ENCODE measurements around the gene TLR10. TPM values are rescaled to one million over a fixed set of nuclear protein-coding genes. Genes with fewer than 3 reads are reported as not detected.

The TLR10 gene
- polyA plus RNA-seq, 1 donor from 2014 or later, result 0.14 TPM

DNA sequence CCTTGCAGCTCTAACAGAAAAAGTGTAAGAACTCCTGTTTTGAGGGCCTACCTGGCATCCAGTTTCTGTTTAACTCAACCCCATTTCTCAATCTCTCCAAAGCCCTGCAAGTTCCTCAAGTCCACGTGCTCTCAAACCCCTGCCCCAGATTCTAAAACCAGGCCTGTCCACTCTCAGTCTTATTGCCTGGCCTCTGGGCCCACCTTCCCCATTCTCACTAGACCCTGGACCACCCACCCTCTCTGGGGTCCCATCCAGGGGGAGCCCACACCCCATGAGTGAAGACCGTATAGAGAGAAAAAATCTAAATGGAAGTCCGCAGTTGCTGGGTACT is 58.3 kb downstream of the TLR10 start:
- no peak overlapping the region for H3K9ac ChIP-seq (ENCODE audit: low read length)

DNA sequence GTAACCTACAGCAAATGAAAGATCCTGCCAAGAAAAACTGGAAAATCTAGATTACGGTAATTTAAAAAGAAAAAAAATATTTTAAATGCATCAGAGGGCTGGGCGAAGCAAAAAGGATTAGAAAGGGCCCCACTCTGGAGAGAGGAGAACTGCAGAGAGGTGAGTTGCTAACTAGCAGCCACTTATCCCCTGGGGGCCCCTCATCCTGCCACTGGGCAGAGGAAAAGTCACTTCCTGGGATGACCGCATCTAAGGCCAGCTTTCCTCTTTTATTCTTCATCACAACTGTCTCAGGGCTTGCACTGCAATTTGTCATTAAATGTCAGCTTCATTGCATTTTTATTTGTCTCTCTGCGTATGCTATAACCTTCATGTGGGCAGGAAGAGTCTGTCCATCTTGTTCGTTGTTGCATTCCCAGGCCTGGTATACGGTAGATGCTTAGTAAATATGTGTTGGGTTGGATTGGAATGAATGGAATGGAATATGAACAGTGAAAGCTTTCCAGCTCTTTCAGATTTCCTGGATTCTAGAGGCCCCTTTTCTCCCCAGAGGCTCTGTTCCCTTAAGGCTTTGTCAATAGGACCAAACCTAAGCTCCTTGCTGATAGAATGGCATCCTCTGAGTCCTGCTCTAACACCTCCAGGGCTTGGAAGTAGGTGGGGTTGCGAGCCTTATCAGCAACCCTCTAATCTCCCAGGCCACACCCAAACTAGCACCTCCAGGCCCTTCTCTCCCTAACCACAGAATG is 58.9 kb downstream of the TLR10 start:
- no peak overlapping the region for H3K9ac ChIP-seq (ENCODE audit: low read length)
- no peaks in the 10 kb centered on the region for H3K27me3 ChIP-seq (ENCODE audit: insufficient read depth, low read depth, low read length)
- H4K20me1 ChIP-seq (ENCODE audit: insufficient read depth), result no peaks in the 10 kb centered on the region
- no peak overlapping the region for H2AFZ ChIP-seq (ENCODE audit: low read depth, low read length)
- H3K79me2 ChIP-seq (replicated peaks; ENCODE audit: insufficient read depth, low read length), result no peaks in the 10 kb centered on the region
- H3F3A ChIP-seq (ENCODE audit: insufficient read depth, low read length, poor library complexity, severe bottlenecking), result no peaks in the 10 kb centered on the region
- no peak overlapping the region for H3K4me3 ChIP-seq (ENCODE audit: low read length)
- TF ChIP-seq, protein P1, sequence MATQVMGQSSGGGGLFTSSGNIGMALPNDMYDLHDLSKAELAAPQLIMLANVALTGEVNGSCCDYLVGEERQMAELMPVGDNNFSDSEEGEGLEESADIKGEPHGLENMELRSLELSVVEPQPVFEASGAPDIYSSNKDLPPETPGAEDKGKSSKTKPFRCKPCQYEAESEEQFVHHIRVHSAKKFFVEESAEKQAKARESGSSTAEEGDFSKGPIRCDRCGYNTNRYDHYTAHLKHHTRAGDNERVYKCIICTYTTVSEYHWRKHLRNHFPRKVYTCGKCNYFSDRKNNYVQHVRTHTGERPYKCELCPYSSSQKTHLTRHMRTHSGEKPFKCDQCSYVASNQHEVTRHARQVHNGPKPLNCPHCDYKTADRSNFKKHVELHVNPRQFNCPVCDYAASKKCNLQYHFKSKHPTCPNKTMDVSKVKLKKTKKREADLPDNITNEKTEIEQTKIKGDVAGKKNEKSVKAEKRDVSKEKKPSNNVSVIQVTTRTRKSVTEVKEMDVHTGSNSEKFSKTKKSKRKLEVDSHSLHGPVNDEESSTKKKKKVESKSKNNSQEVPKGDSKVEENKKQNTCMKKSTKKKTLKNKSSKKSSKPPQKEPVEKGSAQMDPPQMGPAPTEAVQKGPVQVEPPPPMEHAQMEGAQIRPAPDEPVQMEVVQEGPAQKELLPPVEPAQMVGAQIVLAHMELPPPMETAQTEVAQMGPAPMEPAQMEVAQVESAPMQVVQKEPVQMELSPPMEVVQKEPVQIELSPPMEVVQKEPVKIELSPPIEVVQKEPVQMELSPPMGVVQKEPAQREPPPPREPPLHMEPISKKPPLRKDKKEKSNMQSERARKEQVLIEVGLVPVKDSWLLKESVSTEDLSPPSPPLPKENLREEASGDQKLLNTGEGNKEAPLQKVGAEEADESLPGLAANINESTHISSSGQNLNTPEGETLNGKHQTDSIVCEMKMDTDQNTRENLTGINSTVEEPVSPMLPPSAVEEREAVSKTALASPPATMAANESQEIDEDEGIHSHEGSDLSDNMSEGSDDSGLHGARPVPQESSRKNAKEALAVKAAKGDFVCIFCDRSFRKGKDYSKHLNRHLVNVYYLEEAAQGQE (IDR thresholded peaks at IDR 0.05; ENCODE audit: borderline replicate concordance), result no peak
- no peak for TF ChIP-seq EP300 (conservative IDR thresholded peaks at IDR 0.05; ENCODE audit: poor library complexity, severe bottlenecking)
- TF ChIP-seq, protein P2, sequence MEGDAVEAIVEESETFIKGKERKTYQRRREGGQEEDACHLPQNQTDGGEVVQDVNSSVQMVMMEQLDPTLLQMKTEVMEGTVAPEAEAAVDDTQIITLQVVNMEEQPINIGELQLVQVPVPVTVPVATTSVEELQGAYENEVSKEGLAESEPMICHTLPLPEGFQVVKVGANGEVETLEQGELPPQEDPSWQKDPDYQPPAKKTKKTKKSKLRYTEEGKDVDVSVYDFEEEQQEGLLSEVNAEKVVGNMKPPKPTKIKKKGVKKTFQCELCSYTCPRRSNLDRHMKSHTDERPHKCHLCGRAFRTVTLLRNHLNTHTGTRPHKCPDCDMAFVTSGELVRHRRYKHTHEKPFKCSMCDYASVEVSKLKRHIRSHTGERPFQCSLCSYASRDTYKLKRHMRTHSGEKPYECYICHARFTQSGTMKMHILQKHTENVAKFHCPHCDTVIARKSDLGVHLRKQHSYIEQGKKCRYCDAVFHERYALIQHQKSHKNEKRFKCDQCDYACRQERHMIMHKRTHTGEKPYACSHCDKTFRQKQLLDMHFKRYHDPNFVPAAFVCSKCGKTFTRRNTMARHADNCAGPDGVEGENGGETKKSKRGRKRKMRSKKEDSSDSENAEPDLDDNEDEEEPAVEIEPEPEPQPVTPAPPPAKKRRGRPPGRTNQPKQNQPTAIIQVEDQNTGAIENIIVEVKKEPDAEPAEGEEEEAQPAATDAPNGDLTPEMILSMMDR (IDR thresholded peaks at IDR 0.05; ENCODE audit: poor library complexity, severe bottlenecking), result no peak
- TF ChIP-seq RAD21 (conservative IDR thresholded peaks at IDR 0.05), result no peak
- no peak for TF ChIP-seq SMC3 (conservative IDR thresholded peaks at IDR 0.05; ENCODE audit: poor library complexity)
- no peak for TF ChIP-seq POLR2AphosphoS5 (IDR thresholded peaks at IDR 0.05)
- TF ChIP-seq TAF1 (IDR thresholded peaks at IDR 0.05; ENCODE audit: low read depth), result no peak
- TF ChIP-seq MXI1 (conservative IDR thresholded peaks at IDR 0.05; ENCODE audit: poor library complexity, severe bottlenecking), result no peak
- TF ChIP-seq EZH2 (IDR thresholded peaks at IDR 0.05; ENCODE audit: borderline replicate concordance, insufficient read depth, low read length, poor library complexity, severe bottlenecking), result no peak
- H3K9me2 ChIP-seq (ENCODE audit: insufficient read depth, low read length), result no peaks in the 10 kb centered on the region
- H3K27ac ChIP-seq (ENCODE audit: low read length), result no peak overlapping the region
- no peaks in the 10 kb centered on the region for H3K9me3 ChIP-seq (ENCODE audit: low read length)
- H3K4me2 ChIP-seq (ENCODE audit: low read length), result no peak overlapping the region
- H3K36me3 ChIP-seq (ENCODE audit: insufficient read depth, low read length), result no peaks in the 10 kb centered on the region

More for the DNA sequence above, 58.3 kb downstream of the TLR10 start:
- no peak overlapping the region for H3K27ac ChIP-seq (ENCODE audit: low read length)
- no peaks in the 10 kb centered on the region for H4K20me1 ChIP-seq (ENCODE audit: insufficient read depth)
- no peaks in the 10 kb centered on the region for H3K36me3 ChIP-seq (ENCODE audit: insufficient read depth, low read length)
- no peaks in the 10 kb centered on the region for H3F3A ChIP-seq (ENCODE audit: insufficient read depth, low read length, poor library complexity, severe bottlenecking)
- TF ChIP-seq POLR2AphosphoS5 (IDR thresholded peaks at IDR 0.05) (no peak), MXI1 (conservative IDR thresholded peaks at IDR 0.05; ENCODE audit: poor library complexity, severe bottlenecking) (no peak), TAF1 (IDR thresholded peaks at IDR 0.05; ENCODE audit: low read depth) (no peak), EP300 (conservative IDR thresholded peaks at IDR 0.05; ENCODE audit: poor library complexity, severe bottlenecking) (no peak), RAD21 (conservative IDR thresholded peaks at IDR 0.05) (no peak), EZH2 (IDR thresholded peaks at IDR 0.05; ENCODE audit: borderline replicate concordance, insufficient read depth, low read length, poor library complexity, severe bottlenecking) (no peak), SMC3 (conservative IDR thresholded peaks at IDR 0.05; ENCODE audit: poor library complexity) (no peak)
- TF ChIP-seq, protein P1 (IDR thresholded peaks at IDR 0.05; ENCODE audit: borderline replicate concordance), result no peak
- TF ChIP-seq, protein P2 (IDR thresholded peaks at IDR 0.05; ENCODE audit: poor library complexity, severe bottlenecking), result no peak
- no peaks in the 10 kb centered on the region for H3K9me2 ChIP-seq (ENCODE audit: insufficient read depth, low read length)
- H3K9me3 ChIP-seq (ENCODE audit: low read length), result no peaks in the 10 kb centered on the region
- H2AFZ ChIP-seq (ENCODE audit: low read depth, low read length), result no peak overlapping the region
- no peak overlapping the region for H3K4me3 ChIP-seq (ENCODE audit: low read length)
- no peaks in the 10 kb centered on the region for H3K79me2 ChIP-seq (replicated peaks; ENCODE audit: insufficient read depth, low read length)
- no peak overlapping the region for H3K4me2 ChIP-seq (ENCODE audit: low read length)
- H3K27me3 ChIP-seq (ENCODE audit: insufficient read depth, low read depth, low read length), result no peaks in the 10 kb centered on the region

Measured in neural cell (in vitro differentiated cells).